MM.1S (cell line): ENCODE measurements around the gene RAB31.

Experiments used
- DNase-seq: peaks from one replicate; pipeline ENCODE4 v3.0.0-alpha.2; 2015
- H2AFZ ChIP-seq: fragments of 300-600 bp; sonication (generic); 2 replicates; pipeline ENCODE4 v1.6.0; 2016; ENCODE audit warnings: antibody characterized with exemption, low read length
- H3F3A ChIP-seq: fragments of 300-600 bp; sonication (generic); 2 replicates; pipeline ENCODE4 v1.6.1; 2016; ENCODE audit warnings: mild to moderate bottlenecking, antibody characterized with exemption, low read length, moderate library complexity, mixed read lengths; ENCODE audit not compliant: insufficient read depth
- H3K27ac ChIP-seq: fragments of 300-600 bp; sonication (generic); 2 replicates; pipeline ENCODE4 v1.5.1; 2016; ENCODE audit warnings: mild to moderate bottlenecking, low read length
- H3K27me3 ChIP-seq: fragments of 300-600 bp; sonication (generic); replicated peaks from 2 replicates; pipeline ENCODE4 v1.6.0; 2016; ENCODE audit warnings: low read length; ENCODE audit not compliant: insufficient read depth
- H3K36me3 ChIP-seq: fragments of 300-600 bp; sonication (generic); replicated peaks from 2 replicates; pipeline ENCODE4 v1.6.1; 2016; ENCODE audit warnings: mild to moderate bottlenecking, low read length, mixed read lengths; ENCODE audit not compliant: insufficient read depth
- H3K4me1 ChIP-seq: fragments of 300-600 bp; sonication (generic); 2 replicates; pipeline ENCODE4 v1.6.1; 2016; ENCODE audit warnings: low read length, mixed read lengths
- H3K4me2 ChIP-seq: fragments of 300-600 bp; sonication (generic); 2 replicates; pipeline ENCODE4 v1.6.0; 2016; ENCODE audit warnings: low read depth, low read length
- H3K4me3 ChIP-seq: fragments of 300-600 bp; sonication (generic); 2 replicates; pipeline ENCODE4 v1.5.1; 2016; ENCODE audit warnings: low read length, mixed read lengths
- H3K79me2 ChIP-seq: fragments of 300-600 bp; sonication (generic); 2 replicates; pipeline ENCODE4 v1.6.1; 2016; ENCODE audit warnings: mixed run types, low read length, mixed read lengths
- H3K9ac ChIP-seq: fragments of 300-600 bp; sonication (generic); 2 replicates; pipeline ENCODE4 v1.6.1; 2016; ENCODE audit warnings: low read length, mixed read lengths
- H3K9me2 ChIP-seq: fragments of 300-600 bp; sonication (generic); replicated peaks from 2 replicates; pipeline ENCODE4 v1.6.1; 2016; ENCODE audit warnings: mild to moderate bottlenecking, low read length, mixed read lengths; ENCODE audit not compliant: insufficient read depth
- H3K9me3 ChIP-seq: fragments of 300-600 bp; sonication (generic); replicated peaks from 2 replicates; pipeline ENCODE4 v1.6.1; 2016; ENCODE audit warnings: mild to moderate bottlenecking, low read length, mixed read lengths; ENCODE audit not compliant: insufficient read depth
- H4K20me1 ChIP-seq: fragments of 300-600 bp; sonication (generic); 2 replicates; pipeline ENCODE4 v1.6.1; 2016; ENCODE audit warnings: mild to moderate bottlenecking, low read length, moderate library complexity, mixed read lengths; ENCODE audit not compliant: insufficient read depth
- CTCF ChIP-seq: fragments of 300-600 bp; sonication (generic); IDR thresholded peaks from 2 replicates; pipeline ENCODE4 v1.5.1; 2016; ENCODE audit warnings: antibody characterized with exemption, low read length, mixed read lengths
- EZH2 ChIP-seq: fragments of 300-600 bp; sonication (generic); optimal IDR thresholded peaks from 2 replicates; pipeline ENCODE3; 2017; ENCODE audit warnings: low read depth, mild to moderate bottlenecking, antibody characterized with exemption, low read length, mixed read lengths
- EZH2phosphoT487 ChIP-seq: fragments of 300-600 bp; sonication (generic); IDR thresholded peaks from 2 replicates; pipeline ENCODE4 v1.6.1; 2018; ENCODE audit warnings: antibody characterized with exemption, low read length

The RAB31 gene

GRCh38 chr18:9712130-9712577, 4.1 kb downstream of the RAB31 start:
- H3K79me2 ChIP-seq: no peaks in the 10 kb centered on the region
- H3K9ac ChIP-seq: no peak overlapping the region
- H3F3A ChIP-seq: no peaks in the 10 kb centered on the region
- H4K20me1 ChIP-seq: no peaks in the 10 kb centered on the region
- no peaks in the 10 kb centered on the region for H3K9me2 ChIP-seq
- TF ChIP-seq EZH2 (no peak), EZH2phosphoT487 (no peak), CTCF (no peak)
- H3K36me3 ChIP-seq: no peaks in the 10 kb centered on the region
- no peaks in the 10 kb centered on the region for H3K9me3 ChIP-seq
- H2AFZ ChIP-seq: no peak overlapping the region
- H3K27me3 ChIP-seq: no peaks in the 10 kb centered on the region; the same call in 1 of the 2 replicates
- H3K4me1 ChIP-seq: peaks cover 11% of the 10 kb centered on the region; the same call in 1 of the 2 replicates
- H3K4me3 ChIP-seq: no peak overlapping the region
- DNase-seq: no peak
- no peak overlapping the region for H3K4me2 ChIP-seq
- no peak overlapping the region for H3K27ac ChIP-seq

GRCh38 chr18:9712611-9713010, 4.5 kb downstream of the RAB31 start:
- no peak for TF ChIP-seq EZH2
- TF ChIP-seq EZH2phosphoT487: no peak
- no peak for TF ChIP-seq CTCF
- H2AFZ ChIP-seq: no peak overlapping the region
- no peak overlapping the region for H3K27ac ChIP-seq
- DNase-seq: no peak
- H3K79me2 ChIP-seq: no peaks in the 10 kb centered on the region
- H3K4me3 ChIP-seq: no peak overlapping the region
- no peak overlapping the region for H3K9ac ChIP-seq
- no peaks in the 10 kb centered on the region; the same call in 1 of the 2 replicates for H3K27me3 ChIP-seq
- no peak overlapping the region for H3K4me2 ChIP-seq
- H3K9me3 ChIP-seq: no peaks in the 10 kb centered on the region
- H3F3A ChIP-seq: no peaks in the 10 kb centered on the region
- H3K4me1 ChIP-seq: peaks cover 16% of the 10 kb centered on the region; the same call in 1 of the 2 replicates
- H4K20me1 ChIP-seq: no peaks in the 10 kb centered on the region
- H3K9me2 ChIP-seq: no peaks in the 10 kb centered on the region
- no peaks in the 10 kb centered on the region for H3K36me3 ChIP-seq

GRCh38 chr18:9714266-9715087, 6.4 kb downstream of the RAB31 start:
- Histone ChIP-seq H3K79me2 (no peaks in the 10 kb centered on the region), H3K9ac (no peak overlapping the region), H3F3A (no peaks in the 10 kb centered on the region), H3K4me3 (no peak overlapping the region), H3K4me2 (no peak overlapping the region), H3K27me3 (no peaks in the 10 kb centered on the region), H3K36me3 (no peaks in the 10 kb centered on the region), H3K9me2 (no peaks in the 10 kb centered on the region), H2AFZ (no peak overlapping the region), H4K20me1 (no peaks in the 10 kb centered on the region), H3K4me1 (peaks cover 16% of the 10 kb centered on the region; the same call in 1 of the 2 replicates), H3K9me3 (no peaks in the 10 kb centered on the region), H3K27ac (no peak overlapping the region)
- TF ChIP-seq EZH2 (no peak), CTCF (no peak), EZH2phosphoT487 (no peak)
- DNase-seq: no peak
